Measurements from ENCODE around the gene LGALS3.

The LGALS3 gene

GRCh38 chr14:55136885-55137786 is 8.1 kb downstream of the LGALS3 start:
- H3K9me3 ChIP-seq (ENCODE audit: insufficient read depth, low read length): no peaks in the 10 kb centered on the region
- H3K9ac ChIP-seq (ENCODE audit: low read length): no peak overlapping the region
- no peak for TF ChIP-seq EZH2phosphoT487 (conservative IDR thresholded peaks at IDR 0.05; ENCODE audit: low read length)
- TF ChIP-seq CTCF (IDR thresholded peaks at IDR 0.05; ENCODE audit: insufficient read depth, low read length, poor library complexity, severe bottlenecking): no peak
- no peaks in the 10 kb centered on the region for H3K9me2 ChIP-seq (replicated peaks; ENCODE audit: insufficient read depth, low read length)
- peaks cover 3% of the 10 kb centered on the region; the same call in 1 of the 2 replicates for H3F3A ChIP-seq (ENCODE audit: insufficient read depth)
- no peak overlapping the region for H3K4me3 ChIP-seq (ENCODE audit: insufficient read depth, low read length, poor library complexity, severe bottlenecking)
- H2AFZ ChIP-seq (ENCODE audit: low read depth, low read length, severe bottlenecking): no peak overlapping the region
- H3K79me2 ChIP-seq (ENCODE audit: insufficient read depth, low read length): no peaks in the 10 kb centered on the region
- H3K4me2 ChIP-seq (ENCODE audit: low read depth, low read length, poor library complexity, severe bottlenecking): no peak overlapping the region
- H3K27me3 ChIP-seq (ENCODE audit: low read length): no peaks in the 10 kb centered on the region
- no peak overlapping the region for H3K27ac ChIP-seq (ENCODE audit: low read depth, low read length)
- H4K20me1 ChIP-seq (ENCODE audit: low read depth, low read length): no peaks in the 10 kb centered on the region
- peaks cover 7% of the 10 kb centered on the region; the same call in 1 of the 2 replicates for H3K36me3 ChIP-seq (ENCODE audit: low read length)

- no peaks in the 10 kb centered on the region for H4K20me1 ChIP-seq (ENCODE audit: low read depth, low read length)
- no peak for TF ChIP-seq CTCF (IDR thresholded peaks at IDR 0.05; ENCODE audit: insufficient read depth, low read length, poor library complexity, severe bottlenecking)
- no peak for TF ChIP-seq EZH2phosphoT487 (conservative IDR thresholded peaks at IDR 0.05; ENCODE audit: low read length)
- H3F3A ChIP-seq (ENCODE audit: insufficient read depth): peaks cover 10% of the 10 kb centered on the region; the same call in 1 of the 2 replicates
- no peaks in the 10 kb centered on the region for H3K27me3 ChIP-seq (ENCODE audit: low read length)
- no peaks in the 10 kb centered on the region for H3K79me2 ChIP-seq (ENCODE audit: insufficient read depth, low read length)
- no peak overlapping the region for H2AFZ ChIP-seq (ENCODE audit: low read depth, low read length, severe bottlenecking)
- peaks cover 10% of the 10 kb centered on the region; the same call in 1 of the 2 replicates for H3K36me3 ChIP-seq (ENCODE audit: low read length)
- H3K9ac ChIP-seq (ENCODE audit: low read length): no peak overlapping the region
- H3K9me3 ChIP-seq (ENCODE audit: insufficient read depth, low read length): no peaks in the 10 kb centered on the region
- no peak overlapping the region for H3K27ac ChIP-seq (ENCODE audit: low read depth, low read length)
- H3K9me2 ChIP-seq (replicated peaks; ENCODE audit: insufficient read depth, low read length): no peaks in the 10 kb centered on the region
- H3K4me3 ChIP-seq (ENCODE audit: insufficient read depth, low read length, poor library complexity, severe bottlenecking): no peak overlapping the region
- no peak overlapping the region for H3K4me2 ChIP-seq (ENCODE audit: low read depth, low read length, poor library complexity, severe bottlenecking)
These were observed 9.0 kb downstream of the LGALS3 start for GRCh38 chr14:55138091-55138490.

- no peak overlapping the region for H3K4me3 ChIP-seq (ENCODE audit: insufficient read depth, low read length, poor library complexity, severe bottlenecking)
- no peaks in the 10 kb centered on the region for H3K79me2 ChIP-seq (ENCODE audit: insufficient read depth, low read length)
- H3K36me3 ChIP-seq (ENCODE audit: low read length): peaks cover 10% of the 10 kb centered on the region; the same call in 1 of the 2 replicates
- H3K9me3 ChIP-seq (ENCODE audit: insufficient read depth, low read length): no peaks in the 10 kb centered on the region
- TF ChIP-seq CTCF (IDR thresholded peaks at IDR 0.05; ENCODE audit: insufficient read depth, low read length, poor library complexity, severe bottlenecking) (no peak), EZH2phosphoT487 (conservative IDR thresholded peaks at IDR 0.05; ENCODE audit: low read length) (no peak)
- no peak overlapping the region for H3K9ac ChIP-seq (ENCODE audit: low read length)
- H3K27me3 ChIP-seq (ENCODE audit: low read length): no peaks in the 10 kb centered on the region
- no peak overlapping the region for H2AFZ ChIP-seq (ENCODE audit: low read depth, low read length, severe bottlenecking)
- H3K27ac ChIP-seq (ENCODE audit: low read depth, low read length): no peak overlapping the region
- no peak overlapping the region for H3K4me2 ChIP-seq (ENCODE audit: low read depth, low read length, poor library complexity, severe bottlenecking)
- no peaks in the 10 kb centered on the region for H4K20me1 ChIP-seq (ENCODE audit: low read depth, low read length)
- no peaks in the 10 kb centered on the region for H3K9me2 ChIP-seq (replicated peaks; ENCODE audit: insufficient read depth, low read length)
- peaks cover 10% of the 10 kb centered on the region; the same call in 1 of the 2 replicates for H3F3A ChIP-seq (ENCODE audit: insufficient read depth)
These were observed 10.1 kb downstream of the LGALS3 start for GRCh38 chr14:55139141-55139540.

Data from SU-DHL-6 (cell line).